HG03066 (cell line): ENCODE results near the gene FAM200A.
A peak's percentile ranks its signal among the peaks of the same experiment; 100 is the strongest.
"Not testable (repeated sequence)": the region's sequence is repeated elsewhere in the genome, so short reads cannot be mapped to it uniquely, and the experiment has no call there.

Experiments used
- ATAC-seq: cut with Tn5 transposase; IDR thresholded peaks from one replicate; pipeline ENCODE4 v1.9.1; 2021; ENCODE audit warnings: low read depth; ENCODE audit not compliant: unreplicated experiment

The FAM200A gene

GRCh38 chr7:99559175-99559915 lies 7.4 kb upstream of the FAM200A start:
- no peak for ATAC-seq

- peak; percentile 88 for ATAC-seq
These were observed 6.6 kb upstream of the FAM200A start, which contains the start of gene ZNF655 for GRCh38 chr7:99558306-99559174. Gene ZNF655 (plus strand): TSS chr7:99558642. CDS start chr7:99560560, 1,918 bp downstream.

- peak; percentile 48 for ATAC-seq
These were observed 6.0 kb upstream of the FAM200A start for GRCh38 chr7:99557940-99558305.

GRCh38 chr7:99557196-99557607 lies 5.3 kb upstream of the FAM200A start:
- ATAC-seq, result no peak

GRCh38 chr7:99554939-99555338 lies 3.0 kb upstream of the FAM200A start:
- no peak for ATAC-seq

- ATAC-seq, result no peak
These were observed 1.1 kb upstream of the FAM200A start for GRCh38 chr7:99553039-99553438.

GRCh38 chr7:99551334-99551733 lies 580 bp downstream of the FAM200A start:
- no peak for ATAC-seq

GRCh38 chr7:99549545-99549944 lies 2.4 kb downstream of the FAM200A start:
- not testable (repeated sequence) for ATAC-seq

GRCh38 chr7:99545308-99545707 lies 6.6 kb downstream of the FAM200A start:
- ATAC-seq, result not testable (repeated sequence)

GRCh38 chr7:99543916-99544315 lies 8.0 kb downstream of the FAM200A start:
- ATAC-seq, result no peak

- no peak for ATAC-seq
These were observed 8.7 kb downstream of the FAM200A start for GRCh38 chr7:99543081-99543671.

GRCh38 chr7:99541212-99541611 lies 10.7 kb downstream of the FAM200A start:
- no peak for ATAC-seq

- no peak for ATAC-seq
These were observed 11.4 kb downstream of the FAM200A start for GRCh38 chr7:99540542-99540941.

- no peak for ATAC-seq
These were observed 12.6 kb downstream of the FAM200A start for GRCh38 chr7:99539213-99539811.

- no peak for ATAC-seq
These were observed 16.2 kb downstream of the FAM200A start for GRCh38 chr7:99535667-99536066.

GRCh38 chr7:99531354-99531765 lies 20.6 kb downstream of the FAM200A start:
- no peak for ATAC-seq

GRCh38 chr7:99525713-99526440 lies 26.0 kb downstream of the FAM200A start:
- ATAC-seq, result no peak

- ATAC-seq, result no peak
These were observed 30.5 kb downstream of the FAM200A start for GRCh38 chr7:99521399-99521798.

GRCh38 chr7:99514050-99514449 lies 37.9 kb downstream of the FAM200A start:
- ATAC-seq, result no peak

GRCh38 chr7:99505324-99505662 lies 46.6 kb downstream of the FAM200A start:
- ATAC-seq, result peak; percentile 10
